Neutrophil (primary cell): ENCODE results near the gene MVP.
"Not testable (repeated sequence)": the region's sequence is repeated elsewhere in the genome, so short reads cannot be mapped to it uniquely, and the experiment has no call there.

Source experiments
- H3K27ac ChIP-seq: fragments of 200-600 bp; sonication (generic); 2 replicates; pipeline ENCODE4 v1.5.1; 2016; ENCODE audit warnings: mild to moderate bottlenecking, moderate library complexity
- H3K27me3 ChIP-seq: fragments of 200-600 bp; sonication (generic); 2 replicates; pipeline ENCODE4 v1.6.0; 2016; ENCODE audit warnings: mild to moderate bottlenecking
- H3K36me3 ChIP-seq: fragments of 200-600 bp; sonication (generic); 2 replicates; pipeline ENCODE4 v1.5.1; 2017
- H3K4me1 ChIP-seq, 2 experiments: fragments of 200-600 bp in 1 of 2; sonication (generic) in 1 of 2; 1 replicate in 1 of 2; 2 replicates in 1 of 2; pipeline versions ENCODE4 v1.5.1 to v1.6.1; 2013 to 2016; ENCODE audit warnings: low read depth in 1 of 2, low read length in 1 of 2, mild to moderate bottlenecking in 1 of 2, moderate library complexity in 1 of 2; ENCODE audit not compliant: control insufficient read depth in 1 of 2, insufficient read depth in 1 of 2
- H3K4me3 ChIP-seq, 2 experiments: fragments of 200-600 bp in 1 of 2; sonication (generic) in 1 of 2; 1 replicate in 1 of 2; 2 replicates in 1 of 2; pipeline ENCODE4 v1.5.1; 2013 to 2016; ENCODE audit warnings: low read depth in 1 of 2, low read length in 1 of 2, mild to moderate bottlenecking in 1 of 2, moderate library complexity in 1 of 2
- H3K9me3 ChIP-seq: fragments of 200-600 bp; sonication (generic); 2 replicates; pipeline ENCODE4 v1.5.1; 2016
- CTCF ChIP-seq: fragments of 200-600 bp; sonication (generic); IDR thresholded peaks from 2 replicates; pipeline ENCODE4 v1.5.1; 2016; ENCODE audit warnings: antibody characterized with exemption

MVP gene

GRCh38 chr16:29820271-29820701 lies at the start of gene MVP:
Gene MVP, plus strand, starts transcription at chr16:29820462. Its CDS starts 10,088 bp downstream, at chr16:29830550.
- H3K27ac ChIP-seq = peak within 1 kb of the TSS; percentile 89
- peak within 1 kb of the TSS; percentile 84 to 99 for H3K4me3 ChIP-seq
- H3K4me1 ChIP-seq = peaks cover 73 to 89% of the 10 kb centered on the region in 2 experiments
- H3K36me3 ChIP-seq = no peaks in the 10 kb centered on the region
- no peaks in the 10 kb centered on the region for H3K27me3 ChIP-seq
- H3K9me3 ChIP-seq = no peaks in the 10 kb centered on the region
- TF ChIP-seq CTCF = peak; percentile 19

GRCh38 chr16:29772330-29772729 lies 47.9 kb upstream of the MVP start:
- H3K4me3 ChIP-seq, H3K27me3 ChIP-seq, H3K9me3 ChIP-seq, H3K36me3 ChIP-seq: not testable (repeated sequence)
- Histone ChIP-seq H3K4me1 (peaks cover 36 to 39% of the 10 kb centered on the region in 2 experiments), H3K27ac (peak overlapping the region; percentile 69)

- Histone ChIP-seq H3K4me1 (peaks cover 36 to 39% of the 10 kb centered on the region in 2 experiments), H3K36me3 (no peaks in the 10 kb centered on the region), H3K27me3 (no peaks in the 10 kb centered on the region), H3K9me3 (no peaks in the 10 kb centered on the region), H3K4me3 (no peak overlapping the region), H3K27ac (no peak overlapping the region)
- no peak for TF ChIP-seq CTCF
These were observed 45.5 kb upstream of the MVP start for GRCh38 chr16:29774730-29775129.

- no peak overlapping the region for H3K27ac ChIP-seq
- H3K27me3 ChIP-seq = no peaks in the 10 kb centered on the region
- H3K4me3 ChIP-seq = no peak overlapping the region
- peaks cover 26 to 32% of the 10 kb centered on the region in 2 experiments for H3K4me1 ChIP-seq
- no peaks in the 10 kb centered on the region for H3K36me3 ChIP-seq
- H3K9me3 ChIP-seq = no peaks in the 10 kb centered on the region
- no peak for TF ChIP-seq CTCF
These were observed 44.4 kb upstream of the MVP start for GRCh38 chr16:29775742-29776408.

- no peak within 1 kb of the TSS for H3K4me3 ChIP-seq
- H3K9me3 ChIP-seq = no peaks in the 10 kb centered on the region
- no peak within 1 kb of the TSS for H3K27ac ChIP-seq
- H3K36me3 ChIP-seq = no peaks in the 10 kb centered on the region
- no peaks in the 10 kb centered on the region for H3K27me3 ChIP-seq
- peaks cover 8 to 13% of the 10 kb centered on the region in 2 experiments for H3K4me1 ChIP-seq
- no peak for TF ChIP-seq CTCF
These were observed 42.5 kb upstream of the MVP start, which contains the start of gene ZG16 for GRCh38 chr16:29777576-29778350. Gene ZG16, plus strand, starts transcription at chr16:29778256. Its CDS starts 1,011 bp downstream, at chr16:29779267.

- TF ChIP-seq CTCF = no peak
- peaks cover under 1 to 2% of the 10 kb centered on the region in 2 experiments for H3K4me1 ChIP-seq
- H3K9me3 ChIP-seq = no peaks in the 10 kb centered on the region
- H3K27me3 ChIP-seq = no peaks in the 10 kb centered on the region
- H3K27ac ChIP-seq = no peak overlapping the region
- H3K36me3 ChIP-seq = no peaks in the 10 kb centered on the region
- H3K4me3 ChIP-seq = no peak overlapping the region
These were observed 40.8 kb upstream of the MVP start for GRCh38 chr16:29779474-29779873.

- H3K27ac ChIP-seq, H3K4me3 ChIP-seq: not testable (repeated sequence)
These were observed 36.9 kb upstream of the MVP start for GRCh38 chr16:29783094-29783953.

More at GRCh38 chr16:29783094-29783953, 36.9 kb upstream of the MVP start:
- H3K9me3 ChIP-seq, H3K36me3 ChIP-seq, H3K27me3 ChIP-seq: not testable (repeated sequence)
- H3K4me1 ChIP-seq = peaks cover 12 to 14% of the 10 kb centered on the region in 2 experiments
